GM21576 (cell line): Measurements from ENCODE around the gene NDUFB6.
"Not testable (repeated sequence)": the region's sequence is repeated elsewhere in the genome, so short reads cannot be mapped to it uniquely, and the experiment has no call there.

Experiments used
- ATAC-seq: cut with Tn5 transposase; IDR thresholded peaks from one replicate; pipeline ENCODE4 v1.9.1; 2021; ENCODE audit warnings: mild to moderate bottlenecking, moderate library complexity; ENCODE audit not compliant: unreplicated experiment

Gene NDUFB6

GRCh38 chr9:32572900-32573523 lies at the start of gene NDUFB6:
NDUFB6 (minus strand) TSS chr9:32573159; CDS start chr9:32573060, 99 bp downstream.
- peak; percentile 73 for ATAC-seq

GRCh38 chr9:32618261-32618660 lies 45.3 kb upstream of the NDUFB6 start:
- ATAC-seq: no peak

- no peak for ATAC-seq
Observed at GRCh38 chr9:32606811-32607210, 33.9 kb upstream of the NDUFB6 start.

GRCh38 chr9:32603914-32604852 lies 31.2 kb upstream of the NDUFB6 start:
- ATAC-seq: peak; percentile 72

GRCh38 chr9:32599021-32599420 lies 26.1 kb upstream of the NDUFB6 start:
- not testable (repeated sequence) for ATAC-seq

- no peak for ATAC-seq
Observed at GRCh38 chr9:32596936-32597335, 24.0 kb upstream of the NDUFB6 start.

- no peak for ATAC-seq
Observed at GRCh38 chr9:32596096-32596865, 23.3 kb upstream of the NDUFB6 start.

GRCh38 chr9:32590898-32591297 lies 17.9 kb upstream of the NDUFB6 start:
- no peak for ATAC-seq

GRCh38 chr9:32590476-32590875 lies 17.5 kb upstream of the NDUFB6 start:
- no peak for ATAC-seq

GRCh38 chr9:32589083-32589723 lies 16.2 kb upstream of the NDUFB6 start:
- ATAC-seq: peak; percentile 63

- ATAC-seq: no peak
Observed at GRCh38 chr9:32587901-32588300, 14.9 kb upstream of the NDUFB6 start.

GRCh38 chr9:32584784-32585183 lies 11.8 kb upstream of the NDUFB6 start:
- ATAC-seq: no peak

GRCh38 chr9:32581512-32582143 lies 8.7 kb upstream of the NDUFB6 start:
- peak; percentile 49 for ATAC-seq

GRCh38 chr9:32580631-32581300 lies 7.8 kb upstream of the NDUFB6 start:
- ATAC-seq: no peak

- ATAC-seq: no peak
Observed at GRCh38 chr9:32579706-32580331, 6.9 kb upstream of the NDUFB6 start.

- ATAC-seq: no peak
Observed at GRCh38 chr9:32578976-32579375, 6.0 kb upstream of the NDUFB6 start.

- ATAC-seq: no peak
Observed at GRCh38 chr9:32577316-32577715, 4.4 kb upstream of the NDUFB6 start.

- no peak for ATAC-seq
Observed at GRCh38 chr9:32574858-32575257, 1.9 kb upstream of the NDUFB6 start.

- ATAC-seq: no peak
Observed at GRCh38 chr9:32573821-32574220, 862 bp upstream of the NDUFB6 start.
